Neural crest cell (in vitro differentiated cells): ENCODE data around the gene EXOC7. TPM values are rescaled to one million over a fixed set of nuclear protein-coding genes. Genes with fewer than 3 reads are reported as not detected.

Source experiments
- DNase-seq: peaks from one replicate; pipeline ENCODE4 v3.0.0; 2021; ENCODE audit warnings: low read depth, mixed read lengths, low spot score
- H3K27ac Mint-ChIP-seq: one replicate; pipeline ENCODE4 v1.8.0; 2021; ENCODE audit warnings: mild to moderate bottlenecking, mixed read lengths; ENCODE audit not compliant: unreplicated experiment
- H3K27me3 Mint-ChIP-seq: 2 replicates; pipeline ENCODE4 v1.8.0; 2021; ENCODE audit warnings: low read depth, mild to moderate bottlenecking, mixed read lengths
- H3K36me3 Mint-ChIP-seq: 2 replicates; pipeline ENCODE4 v1.8.0; 2021; ENCODE audit warnings: low read depth, mild to moderate bottlenecking, mixed read lengths
- H3K4me1 Mint-ChIP-seq: 2 replicates; pipeline ENCODE4 v1.8.0; 2021; ENCODE audit warnings: mixed read lengths
- H3K4me3 Mint-ChIP-seq: one replicate; pipeline ENCODE4 v1.8.0; 2021; ENCODE audit warnings: mild to moderate bottlenecking, mixed read lengths
- H3K9me3 Mint-ChIP-seq: 2 replicates; pipeline ENCODE4 v1.8.0; 2021; ENCODE audit warnings: mixed read lengths
- CTCF ChIP-seq: fragments of 200-600 bp; sonication (generic); conservative IDR thresholded peaks from 2 replicates; pipeline ENCODE4 v1.5.0; 2021; ENCODE audit warnings: antibody characterized with exemption, mild to moderate bottlenecking
- total RNA-seq: library from RNA; stranded (reverse); gene quantifications from 2 replicates; pipeline ENCODE4 v1.2.1, GENCODE V29; 2021

The EXOC7 gene
- total RNA-seq, 1 donor from 2014 or later, result 195 TPM

DNA sequence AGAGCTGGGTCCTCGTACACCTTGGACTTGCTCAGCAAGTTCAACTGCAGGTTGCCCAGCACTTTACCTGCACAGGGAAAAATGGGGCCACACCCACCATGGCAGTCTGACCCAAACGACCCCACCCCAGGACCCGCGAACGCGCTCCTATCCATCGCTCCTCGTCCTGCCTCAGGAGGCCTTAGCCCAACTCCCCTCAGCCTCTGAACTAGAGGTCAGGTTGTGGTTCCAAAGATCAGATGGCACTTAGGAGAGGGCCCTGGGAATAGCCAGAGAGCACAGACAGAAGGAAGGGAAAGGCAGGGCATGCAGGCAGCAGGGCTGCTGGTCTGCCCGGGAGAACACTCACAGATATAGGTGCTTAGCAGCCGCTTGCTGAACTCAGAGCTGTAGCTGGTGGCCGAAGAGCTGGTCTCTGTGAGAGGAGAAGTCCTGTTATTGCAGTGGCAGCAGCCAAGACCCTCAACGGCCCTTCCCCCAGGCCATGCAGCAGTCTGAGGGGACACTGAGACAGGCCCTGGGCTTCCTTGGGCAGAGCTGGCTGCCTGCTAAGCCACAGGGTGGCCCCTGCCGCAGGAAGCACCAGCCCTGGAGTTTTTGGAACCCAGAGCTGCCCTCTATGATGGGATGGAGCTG lies 17.7 kb downstream of the EXOC7 start:
- H3K27me3 Mint-ChIP-seq, result peaks cover 14% of the 10 kb centered on the region
- no peaks in the 10 kb centered on the region for H3K9me3 Mint-ChIP-seq
- H3K36me3 Mint-ChIP-seq, result peaks cover 3% of the 10 kb centered on the region
- peaks cover 6% of the 10 kb centered on the region for H3K4me1 Mint-ChIP-seq
- no peak overlapping the region for H3K27ac Mint-ChIP-seq
- H3K4me3 Mint-ChIP-seq, result no peak overlapping the region
- DNase-seq, result no peak
- no peak for TF ChIP-seq CTCF

DNA sequence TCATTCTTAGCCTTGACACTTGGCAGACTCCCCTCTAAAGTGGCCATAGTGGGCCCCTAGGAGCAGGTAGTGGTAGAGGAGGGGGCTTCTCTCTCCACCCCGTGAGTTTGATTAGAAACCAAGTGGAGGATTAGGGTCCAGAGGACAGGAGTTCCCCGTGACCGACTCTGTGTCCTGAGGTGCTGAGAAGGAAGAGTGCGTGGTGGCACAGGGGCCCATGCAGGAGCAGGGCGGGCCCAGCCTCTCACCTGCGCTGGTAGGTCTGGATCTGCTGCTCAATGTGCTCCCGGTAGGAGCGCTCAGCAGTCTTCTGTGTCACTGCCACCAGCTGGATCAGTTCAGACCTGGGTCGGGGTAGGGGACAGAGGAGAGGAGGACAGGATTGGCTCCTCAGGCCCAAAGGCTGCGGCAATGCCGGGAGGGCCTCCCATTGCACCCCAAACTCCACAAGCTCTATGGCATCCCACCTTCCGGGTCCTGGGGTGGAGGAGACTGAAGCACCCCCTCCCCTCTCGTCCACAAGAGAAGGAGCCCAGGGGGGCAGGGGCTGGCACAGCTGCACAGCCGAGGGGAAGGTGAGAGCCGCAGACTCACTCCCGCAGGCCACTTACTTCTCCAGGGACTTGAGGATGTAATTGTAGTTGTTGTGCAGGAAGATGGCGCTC lies 18.4 kb downstream of the EXOC7 start:
- peaks cover 20% of the 10 kb centered on the region for H3K27me3 Mint-ChIP-seq
- no peak for TF ChIP-seq CTCF
- H3K4me1 Mint-ChIP-seq, result peaks cover 10% of the 10 kb centered on the region
- DNase-seq, result no peak
- H3K4me3 Mint-ChIP-seq, result no peak overlapping the region
- peaks cover 3% of the 10 kb centered on the region for H3K36me3 Mint-ChIP-seq
- no peak overlapping the region for H3K27ac Mint-ChIP-seq
- H3K9me3 Mint-ChIP-seq, result no peaks in the 10 kb centered on the region

- Mint-ChIP-seq H3K4me3 (no peak overlapping the region), H3K27ac (no peak overlapping the region), H3K9me3 (no peaks in the 10 kb centered on the region), H3K4me1 (peaks cover 15% of the 10 kb centered on the region), H3K27me3 (peaks cover 35% of the 10 kb centered on the region), H3K36me3 (peaks cover 3% of the 10 kb centered on the region)
- no peak for DNase-seq
- TF ChIP-seq CTCF, result no peak
Measured at GRCh38 chr17:76083536-76084182, 19.9 kb downstream of the EXOC7 start.

- TF ChIP-seq CTCF, result no peak
- H3K4me1 Mint-ChIP-seq, result peaks cover 15% of the 10 kb centered on the region
- H3K27me3 Mint-ChIP-seq, result peaks cover 46% of the 10 kb centered on the region
- no peak for DNase-seq
- no peaks in the 10 kb centered on the region for H3K9me3 Mint-ChIP-seq
- peak overlapping the region; percentile 19 for H3K27ac Mint-ChIP-seq
- H3K36me3 Mint-ChIP-seq, result peaks cover 3% of the 10 kb centered on the region
- no peak overlapping the region for H3K4me3 Mint-ChIP-seq
Measured at GRCh38 chr17:76082326-76083251, 21.0 kb downstream of the EXOC7 start.
